Endothelial cell of coronary artery (primary cell): ENCODE results near the gene WASHC4. TPM values are rescaled to one million over a fixed set of nuclear protein-coding genes. Genes with fewer than 3 reads are reported as not detected.

Source experiments
- total RNA-seq: library from RNA; depleted of rRNA; stranded (reverse); fragments of >200 nt; gene quantifications from 2 replicates; pipeline ENCODE4 v1.2.3, GENCODE V29; 2014

The WASHC4 gene
- total RNA-seq = 94.8 and 130 TPM in 2 replicates

GRCh38 chr12:105107494-105108371, at the start of gene WASHC4:
Gene WASHC4 (plus strand): TSS chr12:105107731. CDS start chr12:105107801, 70 bp downstream.

DNA sequence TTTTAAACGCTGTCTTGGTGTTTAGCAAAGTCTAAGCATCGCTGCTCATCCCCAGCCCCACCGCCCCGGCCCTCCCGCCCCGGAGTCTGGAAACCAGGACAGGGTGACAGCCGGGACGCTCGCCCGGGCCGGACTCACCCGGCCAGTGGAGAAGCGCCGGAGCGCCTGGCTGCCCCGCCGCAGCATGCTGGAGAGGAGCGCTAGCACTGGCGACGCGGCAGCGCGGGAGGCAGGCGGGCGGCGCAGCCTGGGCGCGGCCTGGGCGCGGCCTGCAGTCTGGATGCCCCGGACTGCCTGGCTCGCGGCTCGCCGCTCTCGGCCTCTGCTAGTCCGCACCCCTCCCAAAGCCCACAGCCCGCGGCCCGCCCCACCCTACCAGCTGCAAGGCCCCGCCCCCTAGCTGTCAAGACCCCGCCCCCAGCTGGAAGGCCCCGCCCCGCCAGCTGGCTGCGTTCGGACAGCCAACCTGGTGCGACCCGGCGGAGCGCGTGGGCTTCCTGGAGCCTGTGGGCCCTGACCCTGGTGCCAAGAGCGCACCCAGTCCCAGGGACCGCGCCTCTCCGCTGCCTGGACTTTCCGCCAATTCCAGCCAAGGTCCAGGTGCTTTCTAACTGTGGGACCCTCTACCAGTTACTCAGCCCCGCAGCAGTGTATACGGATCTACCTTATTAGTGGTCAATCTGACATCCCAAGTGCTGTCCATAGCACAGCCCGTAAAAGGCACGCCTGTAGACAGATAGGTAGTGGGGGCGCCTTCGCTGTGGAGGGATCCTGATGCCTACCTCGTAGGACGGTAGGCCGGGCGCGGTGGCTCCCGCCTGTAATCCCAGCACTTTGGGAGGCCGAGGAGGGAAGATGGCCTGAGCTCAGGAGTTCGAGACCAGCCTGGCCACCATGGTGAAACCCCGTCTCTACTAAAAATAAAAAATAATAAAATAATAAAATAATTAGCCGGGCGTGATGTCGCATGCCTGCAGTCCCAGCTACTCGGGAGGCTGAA, 23.0 kb upstream of the WASHC4 start, which contains the start of gene ALDH1L2:
Gene ALDH1L2 (minus strand): TSS at position 208 of the 1,000 bp plus-strand sequence. CDS start 22 bp downstream, at position 186.

Other genes starting within 250 kb of the WASHC4 start
- 7.5 and 10.4 TPM in 2 replicates for gene SLC41A2, start 149.4 kb upstream of the WASHC4 start, total RNA-seq
- 11.0 and 17.7 TPM in 2 replicates for gene NOPCHAP1, start 121.4 kb upstream of the WASHC4 start, total RNA-seq
- 0.36 and 10.8 TPM in 2 replicates for gene ALDH1L2, start 23.3 kb upstream of the WASHC4 start, total RNA-seq
- gene APPL2, start 128.4 kb downstream of the WASHC4 start, total RNA-seq = 15.2 and 24.9 TPM in 2 replicates
- gene C12orf75, start 223.0 kb downstream of the WASHC4 start, total RNA-seq = 25.6 and 44.0 TPM in 2 replicates